Limb (tissue), 2 donors: ENCODE measurements around the gene DEFB124.
"Not testable (repeated sequence)": the region's sequence is repeated elsewhere in the genome, so short reads cannot be mapped to it uniquely, and the experiment has no call there.

Source experiments
- DNase-seq, 2 donors: peaks; one replicate each; pipeline ENCODE4 v3.0.0-alpha.2; 2016; ENCODE audit errors: extremely low spot score in 2 of 2

DEFB124 gene

GRCh38 chr20:31426891-31427551 is 47.9 kb downstream of the DEFB124 start:
- not testable (repeated sequence) for DNase-seq

GRCh38 chr20:31425797-31426196 is 49.1 kb downstream of the DEFB124 start:
- DNase-seq = no peak

- DNase-seq = no peak
Measured at GRCh38 chr20:31418307-31418706, 56.6 kb downstream of the DEFB124 start.

GRCh38 chr20:31415653-31416052 is 59.3 kb downstream of the DEFB124 start:
- DNase-seq = no peak
